G401 (cell line): ENCODE measurements around the gene FAM120B. TPM values are rescaled to one million over a fixed set of nuclear protein-coding genes. Genes with fewer than 3 reads are reported as not detected.
"Not testable (repeated sequence)": the region's sequence is repeated elsewhere in the genome, so short reads cannot be mapped to it uniquely, and the experiment has no call there.

Source experiments
- DNase-seq: peaks from one replicate; pipeline ENCODE4 v3.0.0-alpha.2; 2015; ENCODE audit warnings: low spot score
- in situ Hi-C: cut with HindIII; loops from 2 replicates; pipeline ENCODE4 v1.10.0; 2016; ENCODE audit warnings: low sequenced_read_pairs, mixed read lengths
- total RNA-seq: library from RNA; depleted of rRNA; stranded (reverse); fragments of >200 nt; shearing (Covaris generic); gene quantifications from 2 replicates; pipeline ENCODE4 v1.2.3, GENCODE V29; 2014; rRNA removed

Gene FAM120B
- total RNA-seq, result 9.4 and 12.5 TPM in 2 replicates

GRCh38 chr6:170306324-170307079, at the start of gene FAM120B:
Gene FAM120B (plus strand): TSS chr6:170306758. CDS start chr6:170317391, 10,633 bp downstream.
- DNase-seq, result peak; percentile 95
- in situ Hi-C loops, result no loop called here

- in situ Hi-C loops, result no loop called here
- no peak for DNase-seq
These were observed 49.2 kb upstream of the FAM120B start for GRCh38 chr6:170257376-170257775.

GRCh38 chr6:170258407-170258806, 48.2 kb upstream of the FAM120B start:
- no peak for DNase-seq
- in situ Hi-C loops, result no loop called here

GRCh38 chr6:170259278-170259677, 47.3 kb upstream of the FAM120B start:
- in situ Hi-C loops, result no loop called here
- no peak for DNase-seq

- no peak for DNase-seq
- in situ Hi-C loops, result no loop called here
These were observed 45.9 kb upstream of the FAM120B start for GRCh38 chr6:170260686-170261085.

- no peak for DNase-seq
These were observed 44.7 kb upstream of the FAM120B start for GRCh38 chr6:170261643-170262488.

GRCh38 chr6:170262489-170263088, 44.0 kb upstream of the FAM120B start:
- DNase-seq, result no peak
- in situ Hi-C loops, result no loop called here

More at GRCh38 chr6:170261643-170262488, 44.7 kb upstream of the FAM120B start:
- in situ Hi-C loops, result no loop called here

- in situ Hi-C loops, result no loop called here
- no peak for DNase-seq
These were observed 43.1 kb upstream of the FAM120B start for GRCh38 chr6:170263410-170263809.

GRCh38 chr6:170264086-170264485, 42.5 kb upstream of the FAM120B start:
- in situ Hi-C loops, result no loop called here
- DNase-seq, result no peak

GRCh38 chr6:170264644-170265043, 41.9 kb upstream of the FAM120B start:
- in situ Hi-C loops, result not testable (repeated sequence)

GRCh38 chr6:170265655-170266054, 40.9 kb upstream of the FAM120B start:
- DNase-seq, result peak; percentile 22
- in situ Hi-C loops, result no loop called here

More at GRCh38 chr6:170264644-170265043, 41.9 kb upstream of the FAM120B start:
- not testable (repeated sequence) for DNase-seq

- DNase-seq, result no peak
These were observed 40.3 kb upstream of the FAM120B start for GRCh38 chr6:170266061-170266825.

GRCh38 chr6:170267688-170268087, 38.9 kb upstream of the FAM120B start:
- in situ Hi-C loops, result no loop called here

More at GRCh38 chr6:170266061-170266825, 40.3 kb upstream of the FAM120B start:
- in situ Hi-C loops, result no loop called here

GRCh38 chr6:170268216-170269129, 38.1 kb upstream of the FAM120B start:
- DNase-seq, result no peak
- in situ Hi-C loops, result no loop called here

More at GRCh38 chr6:170267688-170268087, 38.9 kb upstream of the FAM120B start:
- no peak for DNase-seq

GRCh38 chr6:170269151-170269845, 37.3 kb upstream of the FAM120B start:
- in situ Hi-C loops, result no loop called here
- DNase-seq, result no peak

- DNase-seq, result no peak
- in situ Hi-C loops, result no loop called here
These were observed 36.6 kb upstream of the FAM120B start for GRCh38 chr6:170269846-170270541.
